GM19395 (cell line): Measurements from ENCODE around the gene OR5W2.
"Not testable (repeated sequence)": the region's sequence is repeated elsewhere in the genome, so short reads cannot be mapped to it uniquely, and the experiment has no call there.

Source experiments
- ATAC-seq: cut with Tn5 transposase; IDR thresholded peaks from one replicate; pipeline ENCODE4 v1.9.1; 2021; ENCODE audit warnings: mild to moderate bottlenecking, moderate library complexity; ENCODE audit not compliant: unreplicated experiment

Gene OR5W2

DNA sequence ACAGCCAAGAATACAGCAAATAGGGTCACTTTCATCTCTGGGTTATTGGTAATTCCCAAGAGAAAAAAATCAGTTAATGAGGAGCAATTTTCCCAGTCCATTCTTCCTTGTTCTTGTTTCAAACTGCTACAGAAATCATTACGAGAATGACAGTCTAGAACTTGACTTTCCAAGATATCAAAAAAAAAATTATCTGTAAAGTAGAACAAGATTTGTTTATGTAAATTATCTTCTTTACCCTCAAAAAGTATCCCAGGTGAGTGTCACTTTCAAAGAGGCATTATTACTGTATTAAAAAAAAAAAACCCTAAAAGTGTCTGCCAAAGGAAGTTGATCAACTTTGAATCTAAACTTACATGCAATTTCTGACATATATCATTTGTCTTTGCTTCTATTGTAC, at the start of gene OR5W2:
TSS of gene OR5W2 (minus strand) at position 101 of the 400 bp plus-strand sequence. CDS start at position 101, 0 bp downstream.
- ATAC-seq, result no peak

DNA sequence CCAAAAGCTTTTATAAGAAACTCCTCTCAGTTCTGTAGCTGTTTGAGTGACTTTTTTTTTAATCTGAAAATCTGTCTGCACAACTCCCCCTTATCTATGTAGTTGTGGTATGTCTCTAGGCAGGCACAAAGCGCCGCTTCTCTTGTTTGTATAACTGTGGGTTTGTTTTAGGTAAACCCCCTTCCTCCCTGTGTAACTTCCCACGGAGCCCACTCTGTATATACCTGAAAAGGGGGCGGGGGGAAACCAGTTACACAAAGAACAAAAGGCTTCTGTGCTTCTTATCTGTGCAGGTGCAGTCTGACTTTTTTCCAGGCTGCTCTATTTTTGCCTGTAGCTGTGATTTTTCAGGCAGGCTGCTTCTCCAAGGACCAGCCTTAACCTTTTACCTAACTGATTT, 42.1 kb upstream of the OR5W2 start:
- ATAC-seq, result no peak

DNA sequence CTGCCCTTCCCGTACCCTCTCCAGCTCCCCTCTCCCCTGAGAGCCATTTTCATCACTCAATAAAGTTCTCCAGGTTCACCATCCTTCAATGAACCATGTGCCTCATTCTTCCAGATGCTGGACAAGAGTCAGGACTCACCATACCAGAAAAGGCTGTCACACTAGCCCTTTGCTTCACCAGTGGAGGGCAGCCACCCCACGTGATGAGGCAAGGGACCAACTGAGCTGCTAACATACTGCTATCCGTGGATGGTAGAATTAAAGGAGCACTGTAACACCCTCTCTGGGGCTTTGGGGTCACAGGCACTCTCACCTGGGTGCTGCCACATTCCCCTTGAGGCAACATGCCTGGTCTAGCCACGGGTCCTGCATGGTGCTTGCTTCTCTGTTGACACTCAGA, 34.9 kb upstream of the OR5W2 start:
- no peak for ATAC-seq

DNA sequence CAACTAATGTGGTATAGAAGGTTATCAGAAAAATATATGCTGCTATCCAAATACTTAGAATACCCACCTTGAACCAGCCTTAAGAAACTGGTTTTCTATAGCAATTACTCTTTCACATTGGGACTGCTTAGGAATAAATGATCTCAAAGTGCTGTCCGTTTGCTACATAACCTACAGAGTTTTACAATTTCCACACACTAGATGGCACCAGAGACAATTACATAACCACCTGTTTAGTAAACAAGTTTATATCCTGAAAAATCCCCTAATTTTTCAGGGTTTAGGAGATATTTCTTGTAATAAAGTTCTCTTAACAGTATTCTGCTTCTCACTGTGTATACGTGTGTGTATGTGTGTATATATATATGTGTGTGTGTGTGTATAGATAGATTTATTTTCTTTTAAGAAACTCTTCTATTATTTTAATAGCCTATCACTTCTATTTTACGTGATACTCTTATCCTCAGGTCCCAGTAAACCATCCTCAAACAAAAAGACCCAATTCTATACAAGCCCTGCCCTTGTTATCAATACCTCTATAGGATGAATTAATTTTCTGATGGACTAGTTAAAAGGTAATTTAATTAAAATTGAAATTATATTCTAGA, 28.5 kb upstream of the OR5W2 start:
- no peak for ATAC-seq

DNA sequence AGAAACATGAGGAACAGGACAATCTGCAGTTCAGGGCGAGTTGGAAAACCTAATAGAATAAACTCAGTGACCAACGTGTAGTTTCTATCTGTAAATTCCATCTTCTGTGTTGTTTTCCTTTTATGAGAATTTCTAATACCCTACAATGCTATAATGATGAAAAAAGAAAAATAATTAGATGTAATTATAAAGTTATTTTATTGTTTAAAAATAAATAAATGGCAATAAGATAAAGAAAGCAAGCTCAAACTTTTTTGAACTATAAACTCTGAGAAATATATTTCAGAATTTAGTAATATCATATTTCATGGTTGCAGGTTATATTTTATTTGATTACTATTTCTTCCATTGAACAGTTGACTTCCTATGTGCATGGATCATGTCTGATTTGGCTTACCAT, 21.9 kb upstream of the OR5W2 start, which contains the start of gene OR5I1:
TSS of gene OR5I1 (minus strand) at position 101 of the 400 bp plus-strand sequence. CDS start at position 101, 0 bp downstream.
- ATAC-seq, result no peak

DNA sequence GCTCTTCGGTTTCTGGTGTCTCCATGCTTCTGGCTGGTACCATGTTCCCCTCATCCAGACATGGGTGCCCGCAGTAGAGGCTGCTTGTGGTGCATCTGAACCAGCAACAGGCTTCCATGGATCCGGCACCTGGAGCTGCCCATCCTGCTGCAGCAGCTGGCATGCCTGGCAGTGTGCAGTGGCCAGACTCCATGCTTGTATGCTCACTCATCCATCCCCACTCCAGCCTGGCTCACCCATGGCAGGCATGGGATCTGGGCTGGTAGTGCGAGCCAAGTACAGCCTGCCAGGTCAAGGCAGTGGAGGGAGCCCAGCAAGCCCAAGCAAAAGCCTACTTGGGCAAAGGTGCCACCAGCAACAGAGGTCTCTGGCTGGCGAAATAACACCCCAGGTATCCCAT, 6.2 kb upstream of the OR5W2 start:
- ATAC-seq, result no peak

DNA sequence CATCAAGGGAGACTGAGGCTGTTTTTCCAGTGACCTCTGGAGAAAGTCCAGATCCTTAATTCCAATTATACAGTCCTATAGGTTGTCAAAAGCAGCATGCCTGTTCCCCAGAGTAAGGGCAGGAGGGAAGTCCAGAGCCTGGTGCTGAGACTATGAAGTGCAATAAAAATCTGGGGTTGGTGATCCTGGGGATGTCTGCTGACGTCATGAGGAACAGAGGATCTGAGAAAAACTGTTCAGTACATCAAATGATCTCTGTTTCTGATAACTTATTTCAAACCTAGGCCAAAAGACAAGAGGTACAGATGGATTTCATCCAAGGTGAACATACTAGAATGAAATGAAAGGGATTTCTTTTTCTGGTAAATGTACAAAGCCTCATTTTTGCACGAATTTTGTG, 12.1 kb downstream of the OR5W2 start:
- no peak for ATAC-seq

DNA sequence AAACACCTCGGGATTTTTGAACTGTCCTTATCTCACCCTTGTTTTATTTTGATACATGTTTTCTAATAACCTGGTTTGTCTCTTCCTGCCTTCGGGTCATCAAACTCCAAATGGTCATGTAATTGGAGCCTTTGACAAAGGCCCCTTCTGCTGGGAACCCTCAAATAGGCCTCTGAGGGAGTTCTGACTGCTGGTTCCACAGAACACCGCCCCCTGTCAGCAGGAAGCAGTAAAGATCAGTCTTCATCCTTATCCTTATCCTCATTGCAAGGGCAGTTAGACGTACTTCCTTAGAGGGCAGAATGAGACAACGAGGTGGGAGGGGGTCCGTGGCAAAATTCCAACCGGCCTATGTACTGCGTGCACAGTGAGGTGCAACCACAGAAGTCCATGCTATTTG, 19.2 kb downstream of the OR5W2 start:
- ATAC-seq, result no peak

DNA sequence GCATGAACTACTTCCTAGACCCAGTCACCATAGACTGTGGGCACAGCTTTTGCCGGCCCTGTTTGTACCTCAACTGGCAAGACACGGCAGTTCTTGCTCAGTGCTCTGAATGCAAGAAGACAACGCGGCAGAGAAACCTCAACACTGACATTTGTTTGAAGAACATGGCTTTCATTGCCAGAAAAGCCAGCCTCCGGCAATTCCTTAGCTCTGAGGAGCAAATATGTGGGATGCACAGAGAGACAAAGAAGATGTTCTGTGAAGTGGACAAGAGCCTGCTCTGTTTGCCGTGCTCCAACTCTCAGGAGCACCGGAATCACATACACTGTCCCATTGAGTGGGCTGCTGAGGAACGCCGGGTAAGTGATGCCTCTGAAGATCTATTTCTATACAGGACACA, 28.9 kb downstream of the OR5W2 start:
- ATAC-seq, result not testable (repeated sequence)

DNA sequence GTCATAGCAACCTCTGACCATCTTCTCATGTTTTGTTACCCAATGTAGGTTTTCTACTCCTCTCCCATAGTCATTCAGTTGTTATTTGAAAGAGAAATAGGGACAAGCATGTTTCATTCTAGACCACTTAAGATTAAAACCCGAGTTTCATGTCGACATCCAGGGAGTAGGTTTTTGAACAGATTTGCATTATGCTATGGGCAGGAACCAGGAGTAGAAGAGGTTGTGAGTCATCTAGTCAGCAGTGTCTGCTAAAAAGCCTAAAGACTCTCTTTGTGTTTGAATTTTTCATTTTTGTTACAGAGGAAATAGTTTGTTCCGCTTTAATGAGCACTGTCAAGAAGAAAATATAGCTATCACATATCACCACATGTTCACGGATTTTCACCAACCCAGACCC, 29.4 kb downstream of the OR5W2 start:
- not testable (repeated sequence) for ATAC-seq

DNA sequence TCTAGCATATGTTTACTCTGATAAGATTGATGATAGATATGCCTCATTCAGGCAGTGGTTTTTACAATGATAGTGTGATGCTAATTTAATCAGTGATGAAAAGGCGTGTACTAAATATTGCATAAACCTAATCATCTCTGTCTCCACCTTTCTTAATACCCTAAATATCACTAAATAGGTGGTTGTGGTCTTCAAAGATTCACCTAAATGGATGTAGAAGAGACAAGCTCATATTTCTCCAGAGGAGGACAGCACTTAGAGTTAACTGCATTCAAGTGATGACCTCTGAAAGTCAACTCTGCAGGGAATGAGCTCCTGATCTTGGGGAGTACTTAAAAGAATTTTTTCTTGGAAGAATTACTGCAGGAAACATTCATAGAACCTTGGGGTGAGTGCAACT, 31.4 kb downstream of the OR5W2 start, which contains the start of gene TRIM51:
TSS of gene TRIM51 (plus strand) at position 301 of the 400 bp plus-strand sequence. CDS start 2,132 bp downstream, outside the sequence.
- ATAC-seq, result not testable (repeated sequence)

DNA sequence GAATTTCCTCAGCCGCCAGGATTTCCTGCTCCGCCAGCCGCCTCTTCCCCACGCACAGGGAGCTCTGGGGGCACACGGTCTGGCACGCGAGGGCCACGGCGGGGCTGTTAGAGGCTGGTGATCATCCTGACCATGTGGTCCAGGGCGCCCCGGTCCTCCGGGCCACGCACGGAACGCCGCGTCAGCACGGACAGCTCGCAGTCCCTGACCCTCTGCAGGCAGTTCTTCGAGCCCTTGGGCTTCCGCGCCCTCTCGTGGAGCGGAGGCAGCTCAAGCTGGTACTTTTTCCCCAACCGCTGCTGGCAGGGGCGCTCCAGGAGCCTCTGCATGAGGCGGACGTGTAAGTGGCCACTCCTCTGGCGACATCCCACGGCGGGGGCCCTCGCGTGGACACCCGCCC, 41.2 kb downstream of the OR5W2 start:
- ATAC-seq, result not testable (repeated sequence)

DNA sequence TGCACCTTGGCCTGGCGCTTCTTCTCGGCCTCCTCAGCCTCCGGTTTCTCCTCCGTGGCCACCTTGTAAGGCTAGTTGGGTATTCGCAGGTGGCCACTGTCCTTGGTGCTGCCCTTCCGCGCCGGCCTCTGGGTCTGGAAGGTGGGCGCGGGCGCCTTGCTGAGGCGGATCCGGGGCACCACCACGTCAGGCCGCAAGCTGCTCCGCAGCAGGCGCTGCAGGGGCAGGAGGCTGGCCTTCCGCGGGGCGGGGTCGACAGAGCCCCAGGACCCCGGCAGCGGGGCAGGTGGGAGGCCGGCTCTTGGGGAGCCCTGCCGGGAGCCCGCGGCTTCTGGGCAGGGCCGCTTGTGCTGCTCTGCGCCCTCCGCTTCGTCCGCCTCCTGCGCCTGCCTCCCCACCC, 41.7 kb downstream of the OR5W2 start:
- ATAC-seq, result not testable (repeated sequence)

DNA sequence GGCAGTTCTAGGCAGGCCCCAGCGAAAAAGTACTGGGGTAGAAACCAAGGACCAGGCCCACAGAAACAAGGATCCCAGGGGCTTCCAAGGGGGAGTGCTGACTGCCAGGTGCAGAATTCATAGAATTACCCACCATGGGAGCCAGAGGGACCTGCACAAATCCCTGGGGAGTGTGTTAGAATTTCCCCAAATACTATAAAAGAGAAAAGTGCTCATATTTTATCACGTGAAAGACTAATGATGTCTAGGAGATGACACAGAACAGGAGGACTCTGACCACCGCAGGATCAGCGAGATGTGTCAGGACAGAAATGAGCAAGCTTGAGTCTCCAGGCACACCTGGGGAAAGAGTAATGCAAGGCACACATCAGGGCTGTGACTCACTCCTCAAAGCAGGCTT, 47.0 kb downstream of the OR5W2 start:
- ATAC-seq, result not testable (repeated sequence)
